H1 (cell line): ENCODE data around the gene ZNFX1. TPM values are rescaled to one million over a fixed set of nuclear protein-coding genes. Genes with fewer than 3 reads are reported as not detected.
A peak's percentile ranks its signal among the peaks of the same experiment; 100 is the strongest.

ENCODE experiments used
- BRCA1 ChIP-seq: IDR thresholded peaks from 2 replicates; pipeline ENCODE4 v1.6.1; 2012; ENCODE audit warnings: low read depth, low read length, improper control_type of control experiment
- CEBPB ChIP-seq: IDR thresholded peaks from 2 replicates; pipeline ENCODE4 v1.6.1; 2012; ENCODE audit warnings: low read depth, low read length
- CHD7 ChIP-seq: fragments of 300-600 bp; sonication (generic); IDR thresholded peaks from 2 replicates; pipeline ENCODE4 v1.7.1; 2012; ENCODE audit warnings: low read length, moderate library complexity, mild to moderate bottlenecking, inconsistent platforms; ENCODE audit not compliant: insufficient replicate concordance
- CTBP2 ChIP-seq: IDR thresholded peaks from 2 replicates; pipeline ENCODE4 v1.7.0; 2011; ENCODE audit warnings: borderline replicate concordance, mild to moderate bottlenecking, moderate library complexity, mixed read lengths, low read length; ENCODE audit not compliant: insufficient read depth, insufficient read length
- EP300 ChIP-seq, 2 experiments: IDR thresholded peaks; 1 replicate in 1 of 2; 2 replicates in 1 of 2; pipeline ENCODE4 v1.6.1; 2011 to 2012; ENCODE audit warnings: low read depth in 2 of 2, low read length in 2 of 2, mild to moderate bottlenecking in 2 of 2, borderline replicate concordance in 1 of 2, inconsistent platforms in 1 of 2, moderate library complexity in 1 of 2
- KDM5A ChIP-seq: fragments of 200-600 bp; IDR thresholded peaks from 2 replicates; pipeline ENCODE4 v1.7.1; 2012; ENCODE audit warnings: mild to moderate bottlenecking, low read length, inconsistent platforms, mixed read lengths
- POLR2A ChIP-seq, 2 experiments: IDR thresholded peaks; 1 replicate in 1 of 2; 2 replicates in 1 of 2; pipeline ENCODE4 v1.6.1; 2011; ENCODE audit warnings: low read depth in 2 of 2, low read length in 2 of 2, mild to moderate bottlenecking in 2 of 2; ENCODE audit errors: control extremely low read depth in 1 of 2
- POLR2AphosphoS5 ChIP-seq: IDR thresholded peaks from 2 replicates; pipeline ENCODE4 v1.6.1; 2011; ENCODE audit warnings: low read depth, low read length
- RBBP5 ChIP-seq: IDR thresholded peaks from 2 replicates; pipeline ENCODE4 v1.7.1; 2012; ENCODE audit warnings: low read depth, mild to moderate bottlenecking, inconsistent platforms, low read length, moderate library complexity, borderline replicate concordance
- RNF2 ChIP-seq: fragments of 200-900, 300-1000 bp; sonication (generic); IDR thresholded peaks from 2 replicates; pipeline ENCODE4 v1.7.1; 2016; ENCODE audit warnings: borderline replicate concordance, low read depth, mild to moderate bottlenecking, antibody characterized with exemption, low read length; ENCODE audit not compliant: poor library complexity, severe bottlenecking; ENCODE audit errors: missing control alignments
- TBP ChIP-seq: IDR thresholded peaks from 2 replicates; pipeline ENCODE4 v1.6.1; 2011; ENCODE audit warnings: low read depth, low read length, improper control_type of control experiment
- TCF12 ChIP-seq: IDR thresholded peaks from 2 replicates; pipeline ENCODE4 v1.6.1; 2011; ENCODE audit warnings: low read depth, mild to moderate bottlenecking, low read length
- polyA plus RNA-seq, 7 experiments: library from polyadenylated mRNA; depleted of rRNA in 3 of 7; stranded (reverse) in 5 of 7; unstranded in 2 of 7; fragments of >200 nt in 5 of 7; fragments of 200-250 nt in 2 of 7; gene quantifications; 1 replicate in 5 of 7; 2 replicates in 1 of 7; 4 replicates in 1 of 7; pipeline versions ENCODE4 v1.2.1 to v1.2.3, GENCODE V29; 2011 to 2013; ENCODE audit warnings: missing spikeins in 2 of 7, mixed read lengths in 2 of 7
- total RNA-seq: library from RNA; stranded (reverse); fragmentation: NEBNext Ultra II Directional; extraction: Animal tissue kit (Norgen Biotek cat#: 25700); gene quantifications from 2 replicates; pipeline ENCODE4 v1.2.1, GENCODE V29; 2021

ZNFX1 gene
- total and polyA plus RNA-seq, 2 of the 8 experiments (the other 6 are each of a cell fraction or from before 2014, with no cell fraction given): 3.1 to 11.3 TPM

DNA sequence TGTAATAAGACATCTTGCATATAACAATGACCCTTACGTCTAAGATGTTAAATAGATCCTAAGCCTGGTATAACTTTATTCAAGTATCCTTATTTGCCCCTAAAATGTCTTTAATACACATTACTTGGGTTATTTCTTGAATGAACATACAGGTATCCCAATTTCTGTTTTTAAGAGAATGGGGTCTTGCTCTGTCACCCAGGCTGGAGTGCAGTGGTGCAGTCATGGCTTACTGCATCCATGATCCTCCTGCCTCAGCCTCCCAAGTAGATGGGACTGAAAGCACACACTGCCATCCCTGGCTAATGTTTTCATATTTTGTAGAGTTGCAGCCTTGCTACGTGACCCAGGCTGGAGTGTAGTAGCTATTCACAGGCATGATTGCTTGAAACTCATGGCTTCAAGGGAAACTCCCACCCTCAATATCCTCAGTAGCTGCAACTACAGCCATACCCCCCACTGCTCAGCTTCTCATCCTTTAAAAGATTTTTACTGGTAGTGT, 10.4 kb upstream of the ZNFX1 start (continued):
- no peak for TF ChIP-seq CHD7
- no peak for TF ChIP-seq CEBPB
- no peak for TF ChIP-seq CTBP2
- TF ChIP-seq KDM5A: no peak
- no peak for TF ChIP-seq RNF2
- no peak for TF ChIP-seq TBP
- no peak for TF ChIP-seq BRCA1
- no peak for TF ChIP-seq RBBP5
- TF ChIP-seq POLR2AphosphoS5: peak; percentile 94
- TF ChIP-seq EP300 (IDR thresholded peaks at IDR 0.05; ENCODE audit: borderline replicate concordance in 1 of 2, low read depth in 2 of 2, low read length in 2 of 2): no peak
- no peak for TF ChIP-seq TCF12
- TF ChIP-seq POLR2A (IDR thresholded peaks at IDR 0.05; ENCODE audit: control extremely low read depth in 1 of 2, low read depth in 2 of 2, low read length in 2 of 2): peak in 1 of 2 experiments; percentile 74; a peak in 1 of 3 replicates
